SJSA1 (cell line): ENCODE measurements around the gene ZNF536. TPM values are rescaled to one million over a fixed set of nuclear protein-coding genes. Genes with fewer than 3 reads are reported as not detected.
"Not testable (repeated sequence)": the region's sequence is repeated elsewhere in the genome, so short reads cannot be mapped to it uniquely, and the experiment has no call there.

Source experiments
- DNase-seq, 2 experiments: peaks; one replicate each; pipeline ENCODE4 v3.0.0-alpha.2; 2015 to 2020; ENCODE audit warnings: low spot score in 2 of 2, low read depth in 1 of 2
- H3K27ac ChIP-seq: fragments of 250-450 bp; sonication (Bioruptor Pico); 2 replicates; pipeline ENCODE4 v1.5.1; 2020; ENCODE audit warnings: mild to moderate bottlenecking, moderate library complexity
- H3K27me3 ChIP-seq: fragments of 250-450 bp; sonication (Bioruptor Pico); replicated peaks from 2 replicates; pipeline ENCODE4 v1.5.1; 2020; ENCODE audit warnings: mild to moderate bottlenecking, moderate library complexity
- H3K36me3 ChIP-seq: fragments of 250-450 bp; sonication (Bioruptor Pico); 2 replicates; pipeline ENCODE4 v1.5.1; 2020; ENCODE audit warnings: mild to moderate bottlenecking
- H3K4me1 ChIP-seq: fragments of 250-450 bp; sonication (Bioruptor Pico); replicated peaks from 2 replicates; pipeline ENCODE4 v1.6.1; 2021; ENCODE audit warnings: mild to moderate bottlenecking
- H3K4me3 ChIP-seq: fragments of 250-450 bp; sonication (Bioruptor Pico); 2 replicates; pipeline ENCODE4 v1.5.1; 2020; ENCODE audit warnings: mild to moderate bottlenecking
- H3K9me3 ChIP-seq: fragments of 250-450 bp; sonication (Bioruptor Pico); replicated peaks from 2 replicates; pipeline ENCODE4 v1.5.1; 2020; ENCODE audit warnings: mild to moderate bottlenecking
- total RNA-seq: library from RNA; depleted of rRNA; stranded (reverse); fragments of >200 nt; shearing (Covaris generic); gene quantifications from 2 replicates; pipeline ENCODE4 v1.2.3, GENCODE V29; 2014

Gene ZNF536
- total RNA-seq, 1 experiment from 2014 or later: 0.79 TPM

DNA sequence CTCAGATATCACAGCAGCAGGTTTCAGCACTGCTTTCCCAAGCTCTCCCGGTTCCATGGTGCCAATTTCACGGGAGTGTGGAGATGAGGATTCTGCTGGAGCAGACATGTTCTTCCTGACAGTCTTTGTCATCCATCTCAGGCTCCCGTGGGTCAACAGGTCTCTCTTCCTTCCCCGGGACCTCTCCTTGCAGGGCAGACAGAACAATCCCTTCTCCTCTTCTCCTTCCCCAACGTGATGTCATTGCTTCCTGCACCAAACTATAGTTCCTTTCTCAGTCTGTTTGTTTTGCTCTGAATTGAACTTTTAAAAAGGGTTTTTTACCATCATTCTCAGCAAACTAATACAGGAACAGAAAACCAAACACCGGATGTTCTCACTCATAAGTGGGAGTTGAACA is 107.9 kb downstream of the ZNF536 start:
- DNase-seq: no peak
- H3K27ac ChIP-seq: no peak overlapping the region

DNA sequence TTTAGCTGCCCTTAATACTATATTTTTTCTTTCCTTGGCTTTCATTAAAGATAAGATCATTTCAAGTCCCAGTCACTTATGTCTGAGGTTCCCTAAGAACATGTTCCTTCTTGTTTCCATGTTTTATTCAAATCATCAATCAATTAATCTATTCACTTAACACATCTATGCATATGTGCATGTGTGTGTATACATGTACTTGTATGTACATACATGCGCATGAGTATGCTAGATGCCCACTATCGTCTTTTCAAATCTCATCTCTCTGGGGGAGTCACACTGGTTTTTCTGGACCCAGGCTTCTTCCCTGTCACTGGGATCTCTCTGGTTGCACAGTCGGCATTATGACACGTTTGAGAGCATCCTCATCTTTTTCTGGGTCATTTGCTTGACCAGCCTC is 108.9 kb downstream of the ZNF536 start:
- DNase-seq: no peak
- no peak overlapping the region for H3K27ac ChIP-seq
- H3K36me3 ChIP-seq: no peaks in the 10 kb centered on the region
- H3K4me3 ChIP-seq: no peak overlapping the region
- H3K27me3 ChIP-seq: no peaks in the 10 kb centered on the region
- no peaks in the 10 kb centered on the region for H3K4me1 ChIP-seq
- no peaks in the 10 kb centered on the region for H3K9me3 ChIP-seq

More for the DNA sequence above, 107.9 kb downstream of the ZNF536 start:
- Histone ChIP-seq H3K36me3 (no peaks in the 10 kb centered on the region), H3K27me3 (no peaks in the 10 kb centered on the region), H3K9me3 (no peaks in the 10 kb centered on the region), H3K4me1 (no peaks in the 10 kb centered on the region), H3K4me3 (no peak overlapping the region)

DNA sequence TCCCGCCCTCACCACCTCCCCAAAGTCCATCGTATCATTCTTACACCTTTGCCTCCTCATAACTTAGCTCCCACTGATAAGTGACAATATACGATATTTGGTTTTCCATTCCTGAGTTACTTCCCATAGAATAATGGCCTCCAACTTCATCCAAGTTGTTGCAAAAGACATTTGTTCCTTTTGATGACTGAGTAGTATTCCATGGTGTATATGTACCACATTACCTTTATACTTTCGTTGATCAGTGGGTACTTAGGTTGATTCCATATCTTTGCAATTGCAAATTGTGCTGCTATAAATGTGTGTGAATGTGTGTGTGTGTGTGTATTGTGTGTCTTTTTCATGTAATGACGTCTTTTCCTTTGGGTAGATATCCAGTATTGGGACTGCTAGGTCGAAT is 109.6 kb downstream of the ZNF536 start:
- DNase-seq: no peak
- H3K4me3 ChIP-seq: no peak overlapping the region
- no peaks in the 10 kb centered on the region for H3K4me1 ChIP-seq
- H3K27ac ChIP-seq: no peak overlapping the region
- no peaks in the 10 kb centered on the region for H3K36me3 ChIP-seq
- H3K27me3 ChIP-seq: no peaks in the 10 kb centered on the region
- H3K9me3 ChIP-seq: no peaks in the 10 kb centered on the region

DNA sequence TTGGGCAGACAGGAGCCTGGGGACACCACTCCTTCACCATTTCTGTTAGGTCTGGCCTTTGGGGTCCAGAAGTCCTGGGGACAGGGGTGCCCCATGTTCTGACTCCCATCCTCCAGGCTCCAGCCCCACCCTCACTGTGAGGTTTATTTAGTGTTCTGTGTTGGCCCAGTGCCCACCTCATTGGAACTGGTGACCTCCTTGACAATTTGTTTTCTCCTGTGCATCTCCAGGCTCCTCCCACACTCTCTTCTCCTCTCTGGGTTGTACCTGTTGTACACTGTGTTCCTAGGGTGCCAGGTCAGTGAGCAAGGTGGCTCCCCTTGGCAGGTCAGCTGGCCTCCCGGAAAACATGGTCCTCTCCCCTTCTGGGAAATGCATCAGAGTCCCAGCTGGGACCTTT is 110.8 kb downstream of the ZNF536 start:
- no peaks in the 10 kb centered on the region for H3K27me3 ChIP-seq
- H3K4me1 ChIP-seq: no peaks in the 10 kb centered on the region
- no peak overlapping the region for H3K4me3 ChIP-seq
- H3K9me3 ChIP-seq: no peaks in the 10 kb centered on the region
- H3K36me3 ChIP-seq: no peaks in the 10 kb centered on the region
- H3K27ac ChIP-seq: no peak overlapping the region
- DNase-seq: no peak

DNA sequence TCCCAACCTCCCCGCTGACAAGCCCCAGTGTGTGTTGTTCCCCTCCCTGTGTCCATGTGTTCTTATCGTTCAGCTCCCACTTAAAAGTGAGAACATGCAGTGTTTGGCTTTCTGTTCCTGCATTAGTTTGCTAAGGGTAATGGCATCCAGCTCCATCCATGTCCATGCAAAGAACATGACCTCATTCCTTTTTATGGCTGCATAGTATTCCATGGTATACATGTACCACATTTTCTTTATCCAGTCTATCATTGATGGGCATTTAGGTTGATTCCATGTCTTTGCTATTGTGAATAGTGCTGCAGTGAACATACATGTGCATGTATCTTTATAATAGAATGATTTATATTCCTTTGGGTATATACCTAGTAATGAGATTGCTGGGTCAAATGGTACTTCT is 114.1 kb downstream of the ZNF536 start:
- not testable (repeated sequence) for DNase-seq

DNA sequence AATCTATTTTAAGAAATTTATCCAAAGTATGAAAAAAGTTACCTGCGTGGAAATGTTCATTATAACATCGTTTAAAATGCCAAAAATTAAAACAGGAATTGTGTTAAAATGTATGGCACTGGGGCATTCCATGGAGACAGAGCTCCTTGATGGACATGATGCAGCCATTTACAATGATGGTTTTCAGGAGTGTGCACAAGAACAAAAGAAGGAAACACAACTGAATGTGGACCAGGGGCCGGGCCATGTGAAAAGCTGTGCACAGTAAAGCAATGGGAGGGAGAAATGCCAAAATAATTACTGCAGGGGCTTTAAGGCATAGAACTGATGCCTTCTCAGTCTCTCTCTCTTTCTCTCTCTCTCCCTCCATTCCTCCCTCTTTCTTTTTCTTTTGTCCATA is 115.0 kb downstream of the ZNF536 start:
- no peaks in the 10 kb centered on the region for H3K36me3 ChIP-seq
- no peak overlapping the region for H3K4me3 ChIP-seq
- H3K4me1 ChIP-seq: no peaks in the 10 kb centered on the region
- no peaks in the 10 kb centered on the region for H3K9me3 ChIP-seq
- DNase-seq: no peak
- H3K27ac ChIP-seq: no peak overlapping the region
- no peaks in the 10 kb centered on the region for H3K27me3 ChIP-seq

More for the DNA sequence above, 114.1 kb downstream of the ZNF536 start:
- H3K27me3 ChIP-seq, H3K27ac ChIP-seq, H3K4me3 ChIP-seq, H3K4me1 ChIP-seq, H3K9me3 ChIP-seq, H3K36me3 ChIP-seq: not testable (repeated sequence)

DNA sequence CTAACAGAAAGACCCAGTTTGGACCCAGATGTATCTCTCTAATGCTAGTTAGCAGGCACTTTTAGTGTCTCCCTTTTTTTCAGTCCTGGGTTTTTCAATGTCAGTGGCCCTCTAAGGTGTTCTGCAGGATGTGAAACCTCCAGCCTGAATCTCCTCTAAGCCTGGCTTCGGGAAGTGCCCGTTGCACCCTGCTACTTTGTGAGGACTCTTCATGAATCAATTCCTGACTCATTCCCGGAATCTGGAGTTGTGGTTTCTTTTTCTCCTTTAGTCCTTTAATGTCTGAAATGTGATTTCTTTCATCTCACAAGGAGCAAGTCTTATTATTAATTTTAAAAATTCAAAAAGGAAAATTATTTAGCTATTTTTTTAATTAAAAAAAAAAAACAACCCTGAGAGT is 116.0 kb downstream of the ZNF536 start:
- Histone ChIP-seq H3K27me3 (no peaks in the 10 kb centered on the region), H3K27ac (no peak overlapping the region), H3K4me3 (no peak overlapping the region), H3K9me3 (no peaks in the 10 kb centered on the region), H3K4me1 (no peaks in the 10 kb centered on the region), H3K36me3 (no peaks in the 10 kb centered on the region)
- DNase-seq: peak in 1 of 2 experiments; percentile 18

DNA sequence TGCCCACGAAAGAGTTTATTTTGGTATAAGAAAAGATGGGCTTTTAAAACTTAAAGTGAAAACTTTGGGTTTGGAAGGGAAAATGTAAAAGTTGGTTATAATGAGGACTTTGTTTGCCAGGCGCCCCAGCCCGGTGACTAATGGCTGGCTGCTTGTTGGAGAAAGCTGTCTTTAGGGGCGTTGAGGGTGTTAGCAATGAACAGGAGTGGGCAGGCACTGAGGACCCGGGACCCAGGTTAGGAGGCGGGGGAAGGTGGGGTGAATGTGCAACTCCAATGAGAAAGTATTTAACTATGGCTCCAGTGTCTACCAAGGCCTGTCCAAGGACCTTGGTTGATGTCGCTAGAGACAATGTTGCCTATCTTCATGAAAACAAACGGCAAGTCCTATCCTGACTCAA is 118.6 kb downstream of the ZNF536 start:
- H3K9me3 ChIP-seq: no peaks in the 10 kb centered on the region
- H3K4me3 ChIP-seq: no peak overlapping the region
- DNase-seq: no peak
- no peaks in the 10 kb centered on the region for H3K36me3 ChIP-seq
- H3K27me3 ChIP-seq: no peaks in the 10 kb centered on the region
- H3K4me1 ChIP-seq: no peaks in the 10 kb centered on the region
- H3K27ac ChIP-seq: no peak overlapping the region

DNA sequence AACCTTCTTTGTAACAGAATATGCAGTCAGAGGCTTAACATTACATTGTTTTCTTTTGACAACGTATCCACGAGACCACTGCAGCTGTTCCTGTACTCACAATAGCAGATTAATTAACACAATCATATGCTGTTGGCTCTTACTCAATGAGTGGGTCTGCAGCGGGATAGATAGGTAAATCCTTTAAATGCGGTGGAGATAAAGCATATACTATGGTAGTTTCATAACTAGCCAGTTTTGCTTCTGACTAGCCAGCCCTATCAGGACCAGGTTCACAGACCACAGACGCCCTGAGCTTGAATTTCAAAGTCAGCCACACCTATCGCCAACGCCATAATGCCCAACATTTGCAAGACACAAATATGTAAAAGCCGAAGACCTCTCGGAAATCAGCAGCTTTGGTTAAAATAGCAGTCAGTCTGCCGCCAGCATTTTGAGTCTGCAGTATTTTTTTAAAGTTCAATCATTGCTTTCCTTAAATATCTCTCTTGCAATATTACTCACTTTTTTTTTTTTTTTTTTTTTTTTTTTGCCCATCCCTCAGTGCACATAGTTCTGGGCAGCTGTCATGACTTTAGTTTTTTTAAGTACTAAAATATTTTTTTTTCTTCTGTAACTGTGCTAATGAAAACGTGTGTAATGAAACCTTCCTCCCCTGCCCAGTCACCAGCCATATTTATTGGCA is 120.5 kb downstream of the ZNF536 start:
- H3K27me3 ChIP-seq: no peaks in the 10 kb centered on the region
- no peaks in the 10 kb centered on the region for H3K36me3 ChIP-seq
- no peak overlapping the region for H3K27ac ChIP-seq
- H3K9me3 ChIP-seq: no peaks in the 10 kb centered on the region
- H3K4me3 ChIP-seq: no peak overlapping the region
- no peak for DNase-seq
- no peaks in the 10 kb centered on the region for H3K4me1 ChIP-seq

DNA sequence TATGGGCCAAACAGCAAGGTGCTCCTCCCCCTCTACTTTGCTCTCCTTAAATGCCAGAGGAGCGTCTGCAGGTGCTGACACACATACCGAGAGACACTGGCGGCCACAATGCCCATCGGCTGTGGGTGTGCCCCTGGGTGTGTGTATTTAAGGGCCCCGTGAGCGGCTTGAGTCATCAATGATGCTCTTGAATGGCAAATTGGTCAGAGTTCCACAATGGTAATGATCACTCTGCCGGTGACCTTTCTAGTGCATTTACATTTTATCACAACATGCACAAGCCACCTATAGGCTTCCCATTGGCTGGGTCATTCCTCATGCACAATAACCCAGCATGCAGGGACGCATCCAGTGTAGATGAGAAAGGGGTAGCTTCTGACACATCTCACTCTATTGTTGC is 124.8 kb downstream of the ZNF536 start:
- DNase-seq: no peak
- no peaks in the 10 kb centered on the region for H3K36me3 ChIP-seq
- no peaks in the 10 kb centered on the region for H3K27me3 ChIP-seq
- H3K4me1 ChIP-seq: no peaks in the 10 kb centered on the region
- H3K9me3 ChIP-seq: no peaks in the 10 kb centered on the region
- no peak overlapping the region for H3K4me3 ChIP-seq
- no peak overlapping the region for H3K27ac ChIP-seq

DNA sequence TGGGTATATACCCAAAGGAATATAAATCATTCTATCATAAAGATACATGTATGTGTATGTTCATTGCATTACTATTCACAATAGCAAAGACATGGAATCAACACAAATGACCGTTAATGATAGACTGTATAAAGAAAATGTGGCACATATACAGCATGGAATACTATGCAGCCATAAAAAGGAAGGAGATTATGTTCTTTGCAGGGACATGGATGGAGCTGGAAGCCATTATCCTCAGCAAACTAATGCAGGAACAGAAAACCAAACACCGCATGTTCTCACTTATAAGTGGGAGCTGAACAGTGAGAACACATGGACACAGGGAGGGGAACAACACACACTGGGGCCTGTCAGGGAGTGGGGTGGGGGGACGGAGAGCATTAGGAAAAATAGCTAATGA is 125.9 kb downstream of the ZNF536 start:
- not testable (repeated sequence) for H3K27ac ChIP-seq, H3K4me3 ChIP-seq, H3K27me3 ChIP-seq, H3K36me3 ChIP-seq, H3K4me1 ChIP-seq, DNase-seq, H3K9me3 ChIP-seq

DNA sequence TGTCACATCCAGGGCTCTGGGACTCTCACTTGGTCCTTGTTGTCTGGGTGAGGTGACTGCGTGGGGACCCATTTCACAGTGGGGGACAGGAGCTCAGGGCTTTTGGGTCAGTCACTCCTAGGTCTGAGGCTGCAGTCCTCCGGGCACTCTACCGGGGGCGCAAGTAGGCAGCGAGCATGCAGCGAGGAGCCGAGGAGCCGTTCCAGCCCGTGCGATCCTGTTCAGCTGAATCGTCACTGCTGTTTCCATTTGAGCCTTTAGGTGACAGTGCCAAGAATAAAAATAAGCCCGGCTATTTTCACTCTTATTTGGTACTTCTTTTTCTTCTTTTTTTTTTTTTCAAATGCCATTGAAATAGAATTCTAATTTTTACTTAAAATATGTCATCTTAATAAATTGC is 126.5 kb downstream of the ZNF536 start:
- Histone ChIP-seq H3K4me3 (no peak overlapping the region), H3K27me3 (no peaks in the 10 kb centered on the region)

DNA sequence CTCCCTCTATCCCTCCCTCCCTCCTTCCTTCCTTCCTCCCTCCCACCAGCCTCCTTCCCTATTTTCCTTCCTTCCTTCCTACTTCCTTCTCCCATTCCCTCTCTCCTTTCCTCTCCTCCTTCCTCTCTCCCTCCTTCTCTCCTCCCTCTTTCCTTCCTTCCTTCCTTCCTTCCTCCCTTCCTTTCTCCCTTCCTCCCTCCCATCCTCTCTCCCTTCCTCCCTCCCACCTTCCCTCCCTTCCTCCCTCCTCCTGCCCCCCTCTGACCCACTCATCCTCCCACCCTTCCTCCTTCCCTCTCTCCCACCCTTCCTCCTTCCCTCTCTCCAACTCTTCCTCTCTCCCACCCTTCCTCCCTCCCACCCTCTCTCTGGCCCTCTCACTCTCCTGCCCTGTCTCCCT is 132.1 kb downstream of the ZNF536 start:
- H3K27me3 ChIP-seq: no peaks in the 10 kb centered on the region
- H3K4me1 ChIP-seq: no peaks in the 10 kb centered on the region
- no peak overlapping the region for H3K27ac ChIP-seq
- H3K9me3 ChIP-seq: no peaks in the 10 kb centered on the region
- DNase-seq: no peak
- H3K4me3 ChIP-seq: no peak overlapping the region
- no peaks in the 10 kb centered on the region for H3K36me3 ChIP-seq

More for the DNA sequence above, 126.5 kb downstream of the ZNF536 start:
- DNase-seq: no peak
- H3K4me1 ChIP-seq: no peaks in the 10 kb centered on the region
- no peaks in the 10 kb centered on the region for H3K36me3 ChIP-seq
- H3K27ac ChIP-seq: no peak overlapping the region
- H3K9me3 ChIP-seq: no peaks in the 10 kb centered on the region

DNA sequence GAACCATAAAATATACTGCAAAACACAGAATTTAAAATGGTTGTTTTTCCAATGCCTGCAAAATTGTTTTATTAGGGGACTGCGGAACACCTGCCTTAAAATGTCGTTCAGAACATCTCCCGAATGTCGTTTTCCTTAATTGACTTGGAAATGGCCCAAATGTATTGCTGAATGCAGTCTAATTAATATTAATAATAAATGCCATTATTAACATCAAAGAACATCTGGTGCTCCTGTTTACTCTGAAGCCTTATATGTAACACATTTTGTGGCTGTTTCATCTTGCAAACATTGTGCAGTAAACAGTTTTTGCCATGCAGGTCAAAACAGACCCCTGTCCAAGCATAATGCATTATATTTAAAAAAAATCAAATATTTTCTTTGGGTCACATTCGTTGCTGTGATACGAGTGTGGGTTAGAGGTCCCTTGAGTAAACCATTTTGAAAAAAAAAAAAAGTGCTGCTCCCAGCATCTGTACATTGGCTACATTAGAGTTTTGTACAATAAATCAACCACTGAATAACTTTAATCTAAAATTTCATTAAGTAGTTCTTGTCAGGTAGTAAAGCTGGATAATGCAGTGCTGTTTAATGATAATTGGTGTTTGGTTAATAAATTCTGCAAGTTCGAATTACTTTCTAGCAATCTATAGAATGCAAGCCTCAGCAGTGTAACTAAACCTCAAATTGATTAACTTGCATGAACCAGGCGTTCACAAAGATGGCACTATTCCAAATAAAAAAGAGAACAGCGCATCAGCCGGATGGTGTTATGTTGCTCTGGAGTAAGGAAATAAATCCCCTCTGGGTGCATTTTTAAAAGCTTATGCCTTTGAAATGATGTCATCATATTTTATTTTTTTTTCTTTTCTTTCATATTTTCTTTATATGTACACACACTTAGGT is 140.2 kb downstream of the ZNF536 start:
- no peaks in the 10 kb centered on the region for H3K9me3 ChIP-seq
- H3K4me1 ChIP-seq: no peaks in the 10 kb centered on the region
- H3K27me3 ChIP-seq: 0 out of 2 replicates have a peak, but pooled peaks cover 4% of the 10 kb centered on the region
- no peaks in the 10 kb centered on the region for H3K36me3 ChIP-seq
- no peak for DNase-seq
- no peak overlapping the region for H3K4me3 ChIP-seq
- H3K27ac ChIP-seq: no peak overlapping the region
